Measurements from ENCODE around the gene ADGRL2. TPM values are rescaled to one million over a fixed set of nuclear protein-coding genes. Genes with fewer than 3 reads are reported as not detected.

Gene ADGRL2
- total RNA-seq, 1 donor from 2014 or later, result 85.4 TPM

- Mint-ChIP-seq H3K27me3 (ENCODE audit: unreplicated experiment) (no peaks in the 10 kb centered on the region), H3K9me3 (ENCODE audit: unreplicated experiment) (no peaks in the 10 kb centered on the region), H3K27ac (ENCODE audit: unreplicated experiment) (peak overlapping the region; percentile 84), H3K36me3 (ENCODE audit: low read depth, unreplicated experiment) (no peaks in the 10 kb centered on the region), H3K4me3 (ENCODE audit: unreplicated experiment) (no peak overlapping the region), H3K4me1 (ENCODE audit: unreplicated experiment) (peaks cover 17% of the 10 kb centered on the region)
- TF ChIP-seq CTCF (IDR thresholded peaks at IDR 0.05; ENCODE audit: unreplicated experiment), result no peak
- no peak for DNase-seq (ENCODE audit: low spot score)
These were observed 48.3 kb downstream of the ADGRL2 start for GRCh38 chr1:81848880-81849682.

GRCh38 chr1:81850031-81850430 lies 49.3 kb downstream of the ADGRL2 start:
- H3K4me3 Mint-ChIP-seq (ENCODE audit: unreplicated experiment), result no peak overlapping the region
- H3K27me3 Mint-ChIP-seq (ENCODE audit: unreplicated experiment), result peaks cover 2% of the 10 kb centered on the region
- H3K4me1 Mint-ChIP-seq (ENCODE audit: unreplicated experiment), result peaks cover 17% of the 10 kb centered on the region
- H3K27ac Mint-ChIP-seq (ENCODE audit: unreplicated experiment), result no peak overlapping the region
- DNase-seq (ENCODE audit: low spot score), result no peak
- TF ChIP-seq CTCF (IDR thresholded peaks at IDR 0.05; ENCODE audit: unreplicated experiment), result no peak
- H3K9me3 Mint-ChIP-seq (ENCODE audit: unreplicated experiment), result no peaks in the 10 kb centered on the region
- H3K36me3 Mint-ChIP-seq (ENCODE audit: low read depth, unreplicated experiment), result no peaks in the 10 kb centered on the region

DNA sequence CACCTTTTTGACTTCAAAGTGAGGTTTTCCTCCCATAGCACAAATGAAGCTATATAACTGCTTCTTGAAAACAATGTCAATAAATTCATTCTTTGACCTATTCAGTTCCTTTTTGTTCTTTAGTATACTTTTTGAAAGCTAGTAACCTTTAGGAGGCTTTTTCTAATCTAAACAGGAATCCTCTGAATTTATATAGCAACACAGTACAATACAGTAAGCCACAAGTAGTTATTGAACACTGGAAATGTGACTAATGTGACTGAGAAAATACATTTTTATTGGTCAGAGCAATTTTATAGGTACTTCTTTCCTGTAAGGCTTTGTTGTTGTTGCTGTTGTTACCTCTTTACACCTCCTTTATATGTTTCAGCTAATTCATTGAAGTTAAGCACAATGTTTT lies 49.8 kb downstream of the ADGRL2 start:
- Mint-ChIP-seq H3K27ac (ENCODE audit: unreplicated experiment) (no peak overlapping the region), H3K4me1 (ENCODE audit: unreplicated experiment) (peaks cover 17% of the 10 kb centered on the region), H3K36me3 (ENCODE audit: low read depth, unreplicated experiment) (no peaks in the 10 kb centered on the region), H3K4me3 (ENCODE audit: unreplicated experiment) (no peak overlapping the region), H3K27me3 (ENCODE audit: unreplicated experiment) (peaks cover 2% of the 10 kb centered on the region), H3K9me3 (ENCODE audit: unreplicated experiment) (no peaks in the 10 kb centered on the region)
- no peak for TF ChIP-seq CTCF (IDR thresholded peaks at IDR 0.05; ENCODE audit: unreplicated experiment)
- no peak for DNase-seq (ENCODE audit: low spot score)

GRCh38 chr1:81851217-81851616 lies 50.5 kb downstream of the ADGRL2 start:
- no peak overlapping the region for H3K4me3 Mint-ChIP-seq (ENCODE audit: unreplicated experiment)
- H3K27me3 Mint-ChIP-seq (ENCODE audit: unreplicated experiment), result peaks cover 2% of the 10 kb centered on the region
- H3K9me3 Mint-ChIP-seq (ENCODE audit: unreplicated experiment), result no peaks in the 10 kb centered on the region
- no peak for DNase-seq (ENCODE audit: low spot score)
- no peak overlapping the region for H3K27ac Mint-ChIP-seq (ENCODE audit: unreplicated experiment)
- no peaks in the 10 kb centered on the region for H3K36me3 Mint-ChIP-seq (ENCODE audit: low read depth, unreplicated experiment)
- peaks cover 17% of the 10 kb centered on the region for H3K4me1 Mint-ChIP-seq (ENCODE audit: unreplicated experiment)
- no peak for TF ChIP-seq CTCF (IDR thresholded peaks at IDR 0.05; ENCODE audit: unreplicated experiment)

DNA sequence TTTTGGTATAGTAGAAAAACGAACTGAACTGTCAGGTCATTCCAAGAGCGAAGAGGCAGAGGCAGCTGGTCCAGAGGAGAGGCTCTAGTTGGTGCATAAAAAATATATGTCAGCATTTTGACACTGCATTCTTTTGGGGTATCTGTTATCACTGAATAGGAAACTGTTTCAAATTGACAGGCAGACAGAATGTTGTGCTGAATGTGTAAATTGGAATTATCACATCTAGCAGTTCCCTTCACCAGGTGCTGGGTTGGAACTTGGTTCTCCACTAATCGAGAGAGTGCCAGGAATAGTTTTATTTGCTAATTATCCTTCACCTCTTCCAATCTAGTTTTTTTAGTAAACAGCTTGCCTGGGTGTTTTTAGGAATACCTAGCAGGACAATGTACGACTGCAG lies 52.2 kb downstream of the ADGRL2 start:
- no peaks in the 10 kb centered on the region for H3K9me3 Mint-ChIP-seq (ENCODE audit: unreplicated experiment)
- DNase-seq (ENCODE audit: low spot score), result no peak
- H3K4me1 Mint-ChIP-seq (ENCODE audit: unreplicated experiment), result peaks cover 17% of the 10 kb centered on the region
- H3K4me3 Mint-ChIP-seq (ENCODE audit: unreplicated experiment), result no peak overlapping the region
- no peak overlapping the region for H3K27ac Mint-ChIP-seq (ENCODE audit: unreplicated experiment)
- no peaks in the 10 kb centered on the region for H3K36me3 Mint-ChIP-seq (ENCODE audit: low read depth, unreplicated experiment)
- H3K27me3 Mint-ChIP-seq (ENCODE audit: unreplicated experiment), result peaks cover 2% of the 10 kb centered on the region
- no peak for TF ChIP-seq CTCF (IDR thresholded peaks at IDR 0.05; ENCODE audit: unreplicated experiment)
